ENCODE measurements around the gene LEF1. TPM values are rescaled to one million over a fixed set of nuclear protein-coding genes. Genes with fewer than 3 reads are reported as not detected.

LEF1 gene
- total RNA-seq, 1 experiment from 2014 or later, result 22.3 TPM

DNA sequence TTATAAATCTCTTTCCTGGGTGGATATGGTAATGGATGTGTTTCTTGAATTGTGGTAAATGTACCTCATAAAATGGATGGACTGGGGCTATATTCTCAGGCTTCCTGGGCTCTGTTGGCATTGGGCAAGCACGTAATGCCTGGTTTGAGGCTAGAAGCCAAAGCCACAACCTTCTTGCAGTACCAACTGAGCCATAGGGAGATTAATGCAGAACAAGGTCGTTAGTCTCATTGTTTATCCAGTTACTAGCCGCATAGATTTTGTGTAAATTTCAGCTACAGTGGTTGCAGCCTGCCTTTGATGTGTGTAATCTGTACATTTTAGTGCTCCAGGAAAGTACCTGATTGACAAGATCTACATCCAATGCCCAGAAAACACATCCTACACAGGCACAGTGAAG is 7.2 kb upstream of the LEF1 start:
- no peak overlapping the region for H3K4me3 ChIP-seq (ENCODE audit: low read depth, low read length)
- H3K27me3 ChIP-seq (replicated peaks; ENCODE audit: control insufficient read depth, insufficient read depth, low read length), result no peaks in the 10 kb centered on the region
- Mint-ChIP-seq H3K4me3 (ENCODE audit: unreplicated experiment) (no peak overlapping the region), H3K4me1 (ENCODE audit: low read depth, unreplicated experiment) (no peaks in the 10 kb centered on the region), H3K36me3 (ENCODE audit: insufficient read depth, unreplicated experiment) (peaks cover 5% of the 10 kb centered on the region), H3K27ac (ENCODE audit: unreplicated experiment) (no peak overlapping the region), H3K9me3 (ENCODE audit: unreplicated experiment) (no peaks in the 10 kb centered on the region), H3K27me3 (ENCODE audit: insufficient read depth, unreplicated experiment) (peaks cover 8% of the 10 kb centered on the region)
- DNase-seq, result no peak
- ChIA-PET CTCF (no interaction called here), POLR2A (no interaction called here)
- BruUV-seq (replicated peaks), result no TSS peak
- TF ChIP-seq, protein P1, sequence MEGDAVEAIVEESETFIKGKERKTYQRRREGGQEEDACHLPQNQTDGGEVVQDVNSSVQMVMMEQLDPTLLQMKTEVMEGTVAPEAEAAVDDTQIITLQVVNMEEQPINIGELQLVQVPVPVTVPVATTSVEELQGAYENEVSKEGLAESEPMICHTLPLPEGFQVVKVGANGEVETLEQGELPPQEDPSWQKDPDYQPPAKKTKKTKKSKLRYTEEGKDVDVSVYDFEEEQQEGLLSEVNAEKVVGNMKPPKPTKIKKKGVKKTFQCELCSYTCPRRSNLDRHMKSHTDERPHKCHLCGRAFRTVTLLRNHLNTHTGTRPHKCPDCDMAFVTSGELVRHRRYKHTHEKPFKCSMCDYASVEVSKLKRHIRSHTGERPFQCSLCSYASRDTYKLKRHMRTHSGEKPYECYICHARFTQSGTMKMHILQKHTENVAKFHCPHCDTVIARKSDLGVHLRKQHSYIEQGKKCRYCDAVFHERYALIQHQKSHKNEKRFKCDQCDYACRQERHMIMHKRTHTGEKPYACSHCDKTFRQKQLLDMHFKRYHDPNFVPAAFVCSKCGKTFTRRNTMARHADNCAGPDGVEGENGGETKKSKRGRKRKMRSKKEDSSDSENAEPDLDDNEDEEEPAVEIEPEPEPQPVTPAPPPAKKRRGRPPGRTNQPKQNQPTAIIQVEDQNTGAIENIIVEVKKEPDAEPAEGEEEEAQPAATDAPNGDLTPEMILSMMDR (IDR thresholded peaks at IDR 0.05; ENCODE audit: insufficient read depth in 1 of 2, low read depth in 1 of 2, low read length in 1 of 2, severe bottlenecking in 1 of 2, unreplicated experiment in 1 of 2), result no peak
- peaks cover 7% of the 10 kb centered on the region for H3K4me1 ChIP-seq
- no peaks in the 10 kb centered on the region for H3K36me3 ChIP-seq (ENCODE audit: control insufficient read depth, insufficient read depth, low read length)
- no peaks in the 10 kb centered on the region for H3K9me3 ChIP-seq
- intact Hi-C loops (cut with micrococcal nuclease; ENCODE audit: unreplicated experiment), result no loop called here

DNA sequence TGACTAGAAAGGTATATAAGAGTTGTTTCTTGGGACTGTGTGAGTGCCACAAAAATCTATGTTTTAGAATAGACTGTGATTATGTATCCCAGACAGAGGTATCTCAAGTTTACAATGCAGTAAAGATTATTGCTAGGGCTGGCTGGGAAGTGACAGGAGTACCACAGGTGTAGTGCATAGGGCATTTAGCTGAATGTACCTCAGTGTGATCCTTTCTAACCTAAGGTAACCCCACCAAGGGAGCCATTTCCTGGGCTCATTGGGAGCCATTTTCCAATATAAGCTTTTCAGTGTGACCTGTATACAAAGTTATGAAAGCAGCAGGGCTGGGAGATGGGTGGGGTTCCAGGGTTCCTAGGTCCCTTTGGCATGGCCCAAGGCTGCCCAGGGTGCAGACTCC is 6.1 kb upstream of the LEF1 start:
- H3K4me3 ChIP-seq (ENCODE audit: low read depth, low read length), result no peak overlapping the region
- H3K9me3 ChIP-seq, result no peaks in the 10 kb centered on the region
- peaks cover 8% of the 10 kb centered on the region for H3K27me3 Mint-ChIP-seq (ENCODE audit: insufficient read depth, unreplicated experiment)
- intact Hi-C loops (cut with micrococcal nuclease; ENCODE audit: unreplicated experiment), result loop anchor here (5.0 kb wide), 1 partner anchor 272 kb away; no protein-coding TSS in a partner anchor
- BruUV-seq (replicated peaks), result no TSS peak
- H3K36me3 ChIP-seq (ENCODE audit: control insufficient read depth, insufficient read depth, low read length), result no peaks in the 10 kb centered on the region
- H3K27me3 ChIP-seq (replicated peaks; ENCODE audit: control insufficient read depth, insufficient read depth, low read length), result no peaks in the 10 kb centered on the region; the same call in 1 of the 2 replicates
- H3K4me1 ChIP-seq, result peaks cover 7% of the 10 kb centered on the region
- H3K9me3 Mint-ChIP-seq (ENCODE audit: unreplicated experiment), result no peaks in the 10 kb centered on the region
- no peak overlapping the region for H3K4me3 Mint-ChIP-seq (ENCODE audit: unreplicated experiment)
- H3K27ac Mint-ChIP-seq (ENCODE audit: unreplicated experiment), result no peak overlapping the region
- H3K36me3 Mint-ChIP-seq (ENCODE audit: insufficient read depth, unreplicated experiment), result peaks cover 5% of the 10 kb centered on the region
- ChIA-PET CTCF (no interaction called here), POLR2A (no interaction called here)
- TF ChIP-seq, protein P1 (IDR thresholded peaks at IDR 0.05; ENCODE audit: insufficient read depth in 1 of 2, low read depth in 1 of 2, low read length in 1 of 2, severe bottlenecking in 1 of 2, unreplicated experiment in 1 of 2), result no peak
- no peaks in the 10 kb centered on the region for H3K4me1 Mint-ChIP-seq (ENCODE audit: low read depth, unreplicated experiment)
- no peak for DNase-seq

DNA sequence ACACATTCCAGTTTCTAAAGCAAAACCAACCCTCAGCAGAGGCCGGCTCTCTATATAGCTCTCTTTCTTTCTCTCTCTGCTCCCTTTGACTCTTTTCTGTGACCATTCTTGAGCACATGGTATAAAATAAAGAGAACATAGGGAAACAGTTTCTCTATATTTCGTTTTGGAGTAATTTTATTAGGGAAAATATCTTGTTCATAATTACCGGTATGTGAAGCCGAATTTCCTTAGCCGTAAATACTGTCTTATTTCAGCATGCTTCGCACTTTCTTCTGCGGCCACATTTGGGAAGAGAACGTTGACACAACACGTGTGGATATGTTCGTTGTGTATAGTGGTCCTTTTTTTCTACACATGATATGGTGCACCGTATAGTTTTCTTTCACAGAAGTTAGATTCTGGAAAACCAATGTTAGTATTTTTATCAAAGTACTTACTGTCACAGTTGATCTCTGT is 4.9 kb upstream of the LEF1 start:
- intact Hi-C loops (cut with micrococcal nuclease; ENCODE audit: unreplicated experiment), result loop anchor here (5.0 kb wide), 1 partner anchor 274 kb away; no protein-coding TSS in a partner anchor
- peak overlapping the region; percentile 52 for H3K4me3 ChIP-seq (ENCODE audit: low read depth, low read length)
- H3K4me1 ChIP-seq, result peaks cover 10% of the 10 kb centered on the region
- ChIA-PET CTCF (interaction anchor here (0.9 kb wide), 1 partner anchor 143 kb away, joined by 4 read pairs; no protein-coding TSS in a partner anchor), POLR2A (no interaction called here)
- DNase-seq, result no peak
- no peaks in the 10 kb centered on the region for H3K9me3 ChIP-seq
- TF ChIP-seq, protein P1 (IDR thresholded peaks at IDR 0.05; ENCODE audit: insufficient read depth in 1 of 2, low read depth in 1 of 2, low read length in 1 of 2, severe bottlenecking in 1 of 2, unreplicated experiment in 1 of 2), result no peak
- H3K36me3 ChIP-seq (ENCODE audit: control insufficient read depth, insufficient read depth, low read length), result no peaks in the 10 kb centered on the region
- peaks cover 10% of the 10 kb centered on the region for H3K4me1 Mint-ChIP-seq (ENCODE audit: low read depth, unreplicated experiment)
- peak overlapping the region; percentile 69 for H3K27ac Mint-ChIP-seq (ENCODE audit: unreplicated experiment)
- H3K27me3 ChIP-seq (replicated peaks; ENCODE audit: control insufficient read depth, insufficient read depth, low read length), result no peaks in the 10 kb centered on the region; the same call in 1 of the 2 replicates
- H3K4me3 Mint-ChIP-seq (ENCODE audit: unreplicated experiment), result peak overlapping the region; percentile 70
- H3K27me3 Mint-ChIP-seq (ENCODE audit: insufficient read depth, unreplicated experiment), result peaks cover 16% of the 10 kb centered on the region
- BruUV-seq (replicated peaks), result TSS peak; percentile 79
- no peaks in the 10 kb centered on the region for H3K9me3 Mint-ChIP-seq (ENCODE audit: unreplicated experiment)
- peaks cover 5% of the 10 kb centered on the region for H3K36me3 Mint-ChIP-seq (ENCODE audit: insufficient read depth, unreplicated experiment)
